ENCODE measurements around the gene SPTBN1. TPM values are rescaled to one million over a fixed set of nuclear protein-coding genes. Genes with fewer than 3 reads are reported as not detected.

The SPTBN1 gene
- total RNA-seq, result 744 and 889 TPM in 2 replicates

DNA sequence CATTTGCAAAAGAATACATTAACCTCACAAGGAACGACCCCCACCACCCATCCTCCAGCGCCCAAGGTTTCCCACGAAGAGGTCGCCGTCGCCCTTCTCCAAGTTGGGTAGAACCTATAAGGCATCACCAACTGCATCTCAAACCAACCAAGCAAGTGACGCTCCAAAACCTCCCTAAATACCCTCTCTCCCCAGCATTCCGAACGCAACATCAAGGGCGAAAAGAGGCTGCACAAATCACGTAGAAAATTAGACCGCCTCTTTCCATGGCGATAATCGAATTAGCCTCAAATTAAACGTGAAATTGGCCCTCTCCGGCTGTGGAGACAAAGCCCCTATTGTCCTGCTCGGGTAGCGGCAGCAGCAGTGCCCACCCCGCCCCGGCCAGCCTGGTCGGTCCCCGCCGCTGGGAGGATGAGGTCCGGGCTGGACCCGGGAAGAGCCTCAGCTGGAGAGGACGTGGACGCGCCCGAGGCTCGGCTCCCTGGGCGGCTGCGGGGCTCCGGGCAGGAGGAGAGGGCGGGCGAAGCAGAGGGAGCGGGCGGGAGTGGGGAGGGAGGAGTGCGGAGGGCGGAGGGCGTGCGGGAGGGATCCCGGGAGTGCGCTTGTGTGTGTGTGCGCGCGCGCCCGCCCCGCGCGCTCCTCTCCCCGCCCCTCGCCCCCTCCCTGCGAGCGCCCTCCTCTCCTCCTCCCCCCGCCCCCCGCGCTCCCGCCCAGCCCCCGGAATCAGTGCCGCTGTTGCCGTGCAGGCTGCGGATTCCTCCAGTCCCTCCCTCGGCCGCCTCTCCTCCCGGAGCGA, at the start of gene SPTBN1:
SPTBN1 (plus strand) TSS at position 765 of the 799 bp plus-strand sequence. CDS start 70,092 bp downstream, outside the sequence.

Other genes with a start within 250 kb of the SPTBN1 start
- not detected in 2 replicates for gene TSPYL6, start 200.1 kb upstream of the SPTBN1 start, total RNA-seq